ENCODE measurements around the gene RBMX.

GRCh38 chrX:136880003-136880451, 498 bp downstream of the RBMX start:
- TF ChIP-seq POLR2A (IDR thresholded peaks at IDR 0.05; ENCODE audit: low read length) (no peak), GATA1 (IDR thresholded peaks at IDR 0.05; ENCODE audit: low read depth, low read length) (no peak)
